GM21390 (cell line): ENCODE data around the gene VSTM2A.

ENCODE experiments used
- ATAC-seq: cut with Tn5 transposase; IDR thresholded peaks from one replicate; pipeline ENCODE4 v1.9.1; 2021; ENCODE audit not compliant: unreplicated experiment

VSTM2A gene

GRCh38 chr7:54596747-54597146, 54.6 kb downstream of the VSTM2A start:
- ATAC-seq = peak; percentile 98

DNA sequence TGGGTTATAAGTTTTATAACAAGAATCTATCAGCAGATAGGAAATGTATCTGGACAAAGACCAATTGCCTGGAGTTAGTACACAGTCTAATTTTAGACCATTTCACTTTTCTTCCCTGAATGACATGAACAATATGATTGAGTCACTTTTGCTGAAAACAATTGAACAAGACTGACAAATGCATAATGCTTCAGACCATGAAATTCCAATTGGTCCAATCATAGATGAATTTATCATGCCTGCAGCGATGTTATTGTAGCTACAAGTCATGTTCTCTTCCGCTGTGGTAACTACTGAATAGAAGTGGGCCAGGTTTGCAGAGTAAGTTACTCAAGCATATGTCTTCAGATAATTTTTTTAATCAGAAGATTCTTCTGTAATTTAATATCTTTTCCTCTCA, 73.4 kb downstream of the VSTM2A start:
- ATAC-seq = no peak
